IPS-NIHi7 (cell line): ENCODE data around the gene PDP2.

Experiments
- DNase-seq: peaks from one replicate; pipeline ENCODE4 v3.0.0; 2012; ENCODE audit warnings: mixed read lengths; ENCODE audit errors: extremely low spot score

PDP2 gene

DNA sequence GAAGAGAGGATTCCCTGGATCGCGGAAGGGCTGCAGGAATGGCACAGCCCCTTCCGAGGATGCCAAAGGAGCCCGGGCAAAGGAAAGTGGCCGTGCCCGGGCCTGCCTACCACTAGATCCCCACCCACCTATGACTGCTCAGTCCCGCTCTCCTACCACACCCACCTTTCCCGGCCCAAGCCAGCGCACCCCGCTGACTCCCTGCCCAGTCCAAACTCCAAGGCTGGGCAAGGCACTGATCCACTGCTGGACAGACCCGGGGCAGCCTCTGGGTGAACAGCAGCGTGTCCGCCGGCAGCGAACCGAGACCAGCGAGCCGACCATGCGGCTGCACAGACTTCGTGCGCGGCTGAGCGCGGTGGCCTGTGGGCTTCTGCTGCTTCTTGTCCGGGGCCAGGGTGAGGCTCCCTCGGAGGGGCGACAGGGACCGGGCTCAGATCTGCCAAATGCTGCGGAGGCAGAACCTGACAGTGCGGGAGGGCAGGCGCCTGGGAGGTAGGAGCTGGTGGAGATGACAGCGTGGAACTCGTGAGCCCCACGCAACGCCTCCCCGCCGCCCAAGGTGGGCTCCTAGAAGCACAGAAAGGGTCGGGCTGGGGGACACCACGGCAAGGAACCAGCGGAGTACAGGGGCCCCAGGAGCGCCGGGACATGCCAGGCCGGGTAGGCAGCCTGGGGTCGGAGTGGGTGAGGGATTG lies 55.1 kb downstream of the PDP2 start, which contains the start of gene CES2:
TSS of gene CES2 (plus strand) at position 203 of the 698 bp plus-strand sequence. CDS start at position 323, 120 bp downstream.
- no peak for DNase-seq

DNA sequence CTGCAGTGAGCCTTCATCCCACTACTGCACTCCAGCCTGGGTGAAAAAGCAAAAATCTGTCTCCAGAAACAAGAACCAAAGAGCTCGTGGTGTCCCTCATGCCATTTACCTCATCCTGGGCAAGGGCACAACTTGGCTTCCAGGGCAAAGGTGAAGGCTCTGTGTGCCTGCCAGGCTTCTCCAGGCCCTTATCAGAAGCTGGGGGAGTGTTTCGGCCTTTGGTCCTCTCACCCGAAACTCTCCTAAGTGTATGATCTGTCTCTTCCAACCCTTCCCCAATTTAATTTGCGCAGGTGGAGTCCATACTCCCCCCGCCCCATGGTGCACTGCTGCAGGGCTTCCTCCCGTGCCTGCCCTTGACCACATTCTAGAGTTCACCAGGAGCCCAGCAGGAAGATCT lies 56.1 kb downstream of the PDP2 start:
- DNase-seq = no peak

GRCh38 chr16:66936889-66937554 lies 56.7 kb downstream of the PDP2 start:
- no peak for DNase-seq

DNA sequence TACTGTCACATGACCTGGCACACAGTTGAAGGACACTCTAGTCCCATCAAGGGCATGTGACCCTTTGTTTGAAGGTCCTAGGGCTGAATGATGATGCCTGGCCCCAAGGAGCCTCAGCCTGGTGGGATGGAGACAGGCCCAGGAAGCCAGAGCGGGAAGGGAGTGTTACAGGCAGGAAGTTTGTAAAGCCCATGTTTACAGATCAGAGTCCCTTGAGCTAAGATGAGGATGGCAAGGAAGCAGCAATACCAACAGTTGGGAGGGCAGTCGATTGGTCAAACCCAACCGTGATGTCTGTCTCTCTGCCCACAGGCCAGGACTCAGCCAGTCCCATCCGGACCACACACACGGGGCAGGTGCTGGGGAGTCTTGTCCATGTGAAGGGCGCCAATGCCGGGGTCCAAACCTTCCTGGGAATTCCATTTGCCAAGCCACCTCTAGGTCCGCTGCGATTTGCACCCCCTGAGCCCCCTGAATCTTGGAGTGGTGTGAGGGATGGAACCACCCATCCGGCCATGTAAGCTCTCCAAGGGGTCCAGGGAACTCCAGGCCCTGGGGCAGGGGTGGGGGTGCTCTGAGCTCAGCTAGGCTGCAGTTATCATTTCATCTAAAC lies 57.5 kb downstream of the PDP2 start:
- DNase-seq = no peak

DNA sequence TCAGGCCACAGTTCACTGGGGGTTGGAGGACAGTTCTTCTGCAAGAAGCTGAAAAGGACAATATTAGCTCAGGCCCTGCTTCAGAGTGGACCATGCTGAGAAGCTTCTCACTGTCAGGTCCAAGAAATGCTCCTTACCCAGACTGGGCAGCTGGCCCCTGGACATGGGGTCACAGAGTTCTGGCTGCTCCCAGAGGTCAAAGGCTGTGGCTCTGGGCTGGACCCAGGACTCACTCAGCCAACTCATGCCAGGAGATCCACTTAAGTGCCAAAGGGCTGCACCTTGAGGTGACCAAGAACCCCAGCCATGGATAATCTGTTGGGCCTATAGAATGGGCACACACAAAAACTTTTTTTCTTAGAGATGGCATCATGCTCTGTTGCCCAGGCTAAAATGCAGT lies 59.1 kb downstream of the PDP2 start:
- no peak for DNase-seq

GRCh38 chr16:66940236-66940635 lies 59.9 kb downstream of the PDP2 start:
- DNase-seq = no peak
